ENCODE results near the gene KIF26B.

Gene KIF26B

DNA sequence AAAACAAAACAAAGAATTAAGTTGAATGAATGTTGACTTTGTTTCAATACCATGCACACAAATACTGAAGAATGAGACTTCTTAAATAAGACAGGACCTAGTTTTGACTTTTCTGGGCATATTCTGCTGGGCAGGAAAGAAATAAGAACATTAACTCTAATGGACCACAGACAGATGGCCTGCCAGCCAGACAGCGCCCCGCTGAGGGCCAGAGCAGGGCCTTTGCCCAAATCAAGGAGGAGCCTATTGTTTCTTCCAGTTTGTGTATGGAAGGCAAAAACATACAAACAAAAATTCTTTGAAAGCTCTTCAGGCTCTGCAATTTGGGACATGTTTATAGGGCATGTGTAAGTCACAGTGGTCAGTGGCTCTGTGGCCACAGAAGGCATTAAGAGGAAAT is 44.4 kb upstream of the KIF26B start:
- DNase-seq (ENCODE audit: low read depth in 2 of 2), result no peak
- TF ChIP-seq, protein P1, sequence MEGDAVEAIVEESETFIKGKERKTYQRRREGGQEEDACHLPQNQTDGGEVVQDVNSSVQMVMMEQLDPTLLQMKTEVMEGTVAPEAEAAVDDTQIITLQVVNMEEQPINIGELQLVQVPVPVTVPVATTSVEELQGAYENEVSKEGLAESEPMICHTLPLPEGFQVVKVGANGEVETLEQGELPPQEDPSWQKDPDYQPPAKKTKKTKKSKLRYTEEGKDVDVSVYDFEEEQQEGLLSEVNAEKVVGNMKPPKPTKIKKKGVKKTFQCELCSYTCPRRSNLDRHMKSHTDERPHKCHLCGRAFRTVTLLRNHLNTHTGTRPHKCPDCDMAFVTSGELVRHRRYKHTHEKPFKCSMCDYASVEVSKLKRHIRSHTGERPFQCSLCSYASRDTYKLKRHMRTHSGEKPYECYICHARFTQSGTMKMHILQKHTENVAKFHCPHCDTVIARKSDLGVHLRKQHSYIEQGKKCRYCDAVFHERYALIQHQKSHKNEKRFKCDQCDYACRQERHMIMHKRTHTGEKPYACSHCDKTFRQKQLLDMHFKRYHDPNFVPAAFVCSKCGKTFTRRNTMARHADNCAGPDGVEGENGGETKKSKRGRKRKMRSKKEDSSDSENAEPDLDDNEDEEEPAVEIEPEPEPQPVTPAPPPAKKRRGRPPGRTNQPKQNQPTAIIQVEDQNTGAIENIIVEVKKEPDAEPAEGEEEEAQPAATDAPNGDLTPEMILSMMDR (IDR thresholded peaks at IDR 0.05; ENCODE audit: low read depth, low read length), result no peak
- no peak overlapping the region for H3K4me3 ChIP-seq (replicated peaks in 1 of 2; ENCODE audit: low read depth in 2 of 2, low read length in 2 of 2)

DNA sequence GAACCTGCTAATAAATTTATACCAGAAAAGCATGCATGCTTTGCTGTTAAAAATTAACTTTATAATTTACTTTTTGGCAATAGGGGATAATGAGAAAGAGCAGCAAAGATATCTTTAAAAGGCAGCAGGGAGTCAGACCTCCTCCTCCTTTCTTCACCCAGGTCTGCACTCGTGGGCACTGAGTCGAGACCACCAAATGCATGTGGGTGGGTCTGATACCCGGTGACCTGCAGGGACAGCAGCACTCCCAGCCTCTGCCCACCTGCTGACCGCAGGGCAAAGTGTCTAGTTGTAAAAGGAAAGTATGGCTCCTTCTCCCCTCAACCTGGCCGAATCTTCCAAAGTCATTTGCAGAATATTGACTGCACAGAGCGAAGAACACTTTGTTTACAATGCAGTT is 43.7 kb upstream of the KIF26B start:
- DNase-seq (ENCODE audit: low read depth in 2 of 2), result no peak
- TF ChIP-seq, protein P1 (IDR thresholded peaks at IDR 0.05; ENCODE audit: low read depth, low read length), result no peak
- no peak overlapping the region for H3K4me3 ChIP-seq (replicated peaks in 1 of 2; ENCODE audit: low read depth in 2 of 2, low read length in 2 of 2)

DNA sequence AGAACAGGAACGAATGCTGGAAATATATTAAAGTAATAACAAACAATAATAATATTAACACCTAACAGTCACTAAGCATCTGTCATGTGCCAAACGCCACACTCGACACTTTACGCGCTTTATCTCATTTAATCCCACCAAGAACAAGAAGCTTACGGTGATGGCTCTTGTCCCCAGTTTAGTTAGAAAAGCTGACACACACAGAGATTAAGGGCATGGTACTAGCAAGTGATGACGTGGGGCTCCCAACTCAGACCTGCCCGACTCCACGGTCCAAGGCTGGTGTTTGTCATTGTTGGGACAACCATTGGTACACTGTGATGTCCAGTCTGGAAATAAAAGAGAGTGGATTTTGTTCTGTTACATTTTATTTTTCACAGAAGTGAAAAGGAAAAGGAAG is 41.1 kb upstream of the KIF26B start:
- no peak for DNase-seq (ENCODE audit: low read depth in 2 of 2)
- H3K4me3 ChIP-seq (replicated peaks in 1 of 2; ENCODE audit: low read depth in 2 of 2, low read length in 2 of 2), result no peak overlapping the region
- TF ChIP-seq, protein P1 (IDR thresholded peaks at IDR 0.05; ENCODE audit: low read depth, low read length), result no peak

DNA sequence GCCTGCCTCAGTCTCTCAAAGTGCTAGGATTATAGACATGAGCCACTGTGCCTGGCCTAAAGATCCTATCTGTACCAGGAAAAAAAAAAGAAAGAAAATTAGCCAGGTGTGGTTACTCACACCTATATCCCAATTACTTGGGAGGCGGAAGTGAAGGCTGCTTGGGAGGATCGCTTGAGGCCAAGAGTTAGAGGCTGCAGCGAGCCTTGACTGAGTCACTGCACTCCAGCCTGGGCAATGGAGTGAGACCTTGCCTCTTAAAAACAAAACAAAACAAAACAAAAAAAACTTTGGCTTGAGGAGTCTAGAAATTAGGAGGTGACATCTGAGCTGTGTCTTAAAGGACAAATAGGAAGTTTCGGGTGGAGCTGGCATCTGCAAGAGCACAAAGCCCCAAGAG is 38.7 kb upstream of the KIF26B start:
- DNase-seq (ENCODE audit: low read depth in 2 of 2), result no peak
- TF ChIP-seq, protein P1 (IDR thresholded peaks at IDR 0.05; ENCODE audit: low read depth, low read length), result no peak
- H3K4me3 ChIP-seq (replicated peaks in 1 of 2; ENCODE audit: low read depth in 2 of 2, low read length in 2 of 2), result no peak overlapping the region

DNA sequence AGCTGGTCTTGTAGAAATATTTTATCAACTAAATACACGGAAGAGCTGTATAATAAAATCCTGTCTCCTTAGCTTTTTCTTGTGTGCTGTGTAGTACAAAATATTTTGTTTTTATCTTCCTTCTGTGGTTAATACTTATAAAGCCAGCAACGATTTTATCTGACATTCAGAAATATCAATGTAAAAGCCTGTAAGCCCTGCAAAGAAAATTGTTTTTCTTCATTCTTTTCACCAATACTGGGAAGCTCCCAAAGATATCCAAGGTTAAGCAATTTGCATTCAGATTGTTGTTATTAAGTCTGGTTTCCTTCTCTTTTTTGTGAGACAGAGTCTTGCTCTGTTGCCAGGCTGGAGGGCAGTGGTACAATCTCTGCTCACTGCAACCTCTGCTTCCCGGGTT is 38.0 kb upstream of the KIF26B start:
- peak in 1 of 2 donors; percentile 53 for DNase-seq (ENCODE audit: low read depth in 2 of 2)
- TF ChIP-seq, protein P1 (IDR thresholded peaks at IDR 0.05; ENCODE audit: low read depth, low read length), result no peak

DNA sequence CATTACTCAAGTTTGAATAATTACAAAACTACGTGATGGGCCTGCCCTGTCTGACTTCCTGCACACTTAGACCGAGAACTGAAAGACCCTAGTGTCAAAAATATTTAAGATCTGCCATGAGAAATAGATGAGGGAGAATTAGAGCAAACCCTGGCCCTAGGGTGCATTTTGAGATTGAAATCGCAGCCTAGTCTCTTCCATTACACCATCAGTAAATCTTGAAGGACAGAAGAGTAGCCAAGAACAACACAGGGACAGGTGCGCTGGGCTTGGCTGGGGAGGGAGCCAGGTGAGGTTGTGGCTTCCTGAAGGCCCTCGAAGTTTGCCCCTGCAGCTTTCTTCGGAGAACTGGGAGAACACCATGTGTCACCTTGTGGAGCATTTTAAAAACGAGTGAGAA is 36.7 kb upstream of the KIF26B start:
- TF ChIP-seq, protein P1 (IDR thresholded peaks at IDR 0.05; ENCODE audit: low read depth, low read length), result no peak
- DNase-seq (ENCODE audit: low read depth in 2 of 2), result no peak
- no peak overlapping the region for H3K4me3 ChIP-seq (replicated peaks in 1 of 2; ENCODE audit: low read depth in 2 of 2, low read length in 2 of 2)

More for the DNA sequence above, 38.0 kb upstream of the KIF26B start:
- H3K4me3 ChIP-seq (replicated peaks in 1 of 2; ENCODE audit: low read depth in 2 of 2, low read length in 2 of 2), result no peak overlapping the region

DNA sequence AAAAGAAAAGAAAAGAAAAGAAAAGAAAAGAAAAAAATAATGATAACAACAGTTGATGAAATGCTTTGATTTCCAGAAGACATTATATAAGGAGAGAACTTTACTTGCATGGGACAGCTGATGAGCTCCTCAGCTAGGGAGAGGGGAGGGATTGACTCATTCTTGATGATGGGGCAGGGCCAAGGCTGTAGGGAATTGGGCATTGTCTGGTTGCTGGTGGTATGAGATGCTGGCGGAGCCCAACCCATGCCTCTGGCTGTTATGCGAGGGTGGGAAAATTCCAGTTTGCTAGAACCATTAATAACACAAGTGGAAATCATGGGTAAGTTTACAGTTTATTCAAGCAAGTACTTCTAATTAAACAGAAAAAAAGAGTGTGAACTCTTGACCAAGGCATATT is 36.0 kb upstream of the KIF26B start:
- DNase-seq (ENCODE audit: low read depth in 2 of 2), result no peak
- H3K4me3 ChIP-seq (replicated peaks in 1 of 2; ENCODE audit: low read depth in 2 of 2, low read length in 2 of 2), result no peak overlapping the region
- TF ChIP-seq, protein P1 (IDR thresholded peaks at IDR 0.05; ENCODE audit: low read depth, low read length), result no peak
